ENCODE results near the gene SF3B5. TPM values are rescaled to one million over a fixed set of nuclear protein-coding genes. Genes with fewer than 3 reads are reported as not detected.
"Not testable (repeated sequence)": the region's sequence is repeated elsewhere in the genome, so short reads cannot be mapped to it uniquely, and the experiment has no call there.

The SF3B5 gene
- total and polyA plus RNA-seq, 3 experiments from 2014 or later = 265 to 390 (median 265) TPM

GRCh38 chr6:144047688-144048087, 47.7 kb downstream of the SF3B5 start:
- ChIA-PET CTCF (no interaction called here), POLR2A (no interaction called here)
- Mint-ChIP-seq H3K9me3 (peaks cover 0 to 8% (median 0%) of the 10 kb centered on the region in 5 donors), H3K36me3 (peaks cover 0 to 20% (median 1%) of the 10 kb centered on the region in 3 donors), H3K4me3 (peak overlapping the region in 1 of 7 donors; percentile 1), H3K4me1 (peaks cover 0 to 8% (median 5%) of the 10 kb centered on the region in 3 donors), H3K27ac (no peak overlapping the region), H3K27me3 (peaks cover 0 to 2% of the 10 kb centered on the region in 2 donors)
- no peak for DNase-seq
- H3K4me1 ChIP-seq (ENCODE audit: insufficient read depth, low read length) = no peaks in the 10 kb centered on the region
- no peak overlapping the region for H3K27ac ChIP-seq (ENCODE audit: low read depth, low read length)
- H3K9me3 ChIP-seq (ENCODE audit: low read length) = no peaks in the 10 kb centered on the region
- no peak overlapping the region for H3K4me3 ChIP-seq (ENCODE audit: low read length)
- H3K36me3 ChIP-seq (ENCODE audit: insufficient read depth, low read length) = no peaks in the 10 kb centered on the region
- no peaks in the 10 kb centered on the region for H3K27me3 ChIP-seq (ENCODE audit: insufficient read depth, low read length, poor library complexity, severe bottlenecking)

GRCh38 chr6:144046672-144047071, 48.7 kb downstream of the SF3B5 start:
- H3K27me3 Mint-ChIP-seq; H3K4me1 Mint-ChIP-seq; H3K27ac ChIP-seq (ENCODE audit: low read depth, low read length); H3K27me3 ChIP-seq (ENCODE audit: insufficient read depth, low read length, poor library complexity, severe bottlenecking); H3K4me1 ChIP-seq (ENCODE audit: insufficient read depth, low read length); H3K9me3 ChIP-seq (ENCODE audit: low read length); H3K4me3 ChIP-seq (ENCODE audit: low read length); H3K9me3 Mint-ChIP-seq; CTCF ChIA-PET; H3K36me3 ChIP-seq (ENCODE audit: insufficient read depth, low read length): not testable (repeated sequence)
- DNase-seq = peak in 1 of 5 donors; percentile 6
- POLR2A ChIA-PET = interaction anchor here (1.5 kb wide), 1 partner anchor 9 kb away, joined by 4 read pairs; no protein-coding TSS in a partner anchor
- H3K36me3 Mint-ChIP-seq = peaks cover 0 to 20% (median 1%) of the 10 kb centered on the region in 3 donors
- peak overlapping the region in 1 of 7 donors; percentile 8 for H3K4me3 Mint-ChIP-seq
- H3K27ac Mint-ChIP-seq = peak overlapping the region in 1 of 8 donors; percentile 32

- H3K4me3 Mint-ChIP-seq, H3K27me3 Mint-ChIP-seq, CTCF ChIA-PET: not testable (repeated sequence)
Measured at GRCh38 chr6:144044989-144045388, 50.4 kb downstream of the SF3B5 start.

More at GRCh38 chr6:144044989-144045388, 50.4 kb downstream of the SF3B5 start:
- peaks cover 0 to 16% (median 1%) of the 10 kb centered on the region in 3 donors for H3K36me3 Mint-ChIP-seq
- H3K36me3 ChIP-seq (ENCODE audit: insufficient read depth, low read length); H3K4me1 Mint-ChIP-seq; H3K9me3 Mint-ChIP-seq; H3K9me3 ChIP-seq (ENCODE audit: low read length); H3K27me3 ChIP-seq (ENCODE audit: insufficient read depth, low read length, poor library complexity, severe bottlenecking); H3K4me3 ChIP-seq (ENCODE audit: low read length); H3K27ac ChIP-seq (ENCODE audit: low read depth, low read length); H3K4me1 ChIP-seq (ENCODE audit: insufficient read depth, low read length); DNase-seq; H3K27ac Mint-ChIP-seq: not testable (repeated sequence)
- POLR2A ChIA-PET = interaction anchor here (0.7 kb wide), 1 partner anchor 12 kb away, joined by 5 read pairs; no protein-coding TSS in a partner anchor

Other genes with a start within 250 kb of the SF3B5 start
- gene ZC2HC1B, start 231.1 kb downstream of the SF3B5 start, total RNA-seq = not detected
- not detected for gene ZC2HC1B, start 231.1 kb downstream of the SF3B5 start, polyA plus RNA-seq
- gene PLAGL1, start 87.3 kb downstream of the SF3B5 start, total RNA-seq = 10 to 100 TPM; 17.8 to 18.8 TPM
- 2.3 TPM for gene PLAGL1, start 87.3 kb downstream of the SF3B5 start, polyA plus RNA-seq
- 10 to 100 TPM; 29.2 to 30.0 TPM for gene STX11, start 54.9 kb upstream of the SF3B5 start, total RNA-seq
- 16.7 TPM for gene STX11, start 54.9 kb upstream of the SF3B5 start, polyA plus RNA-seq
- gene UTRN, start 189.8 kb upstream of the SF3B5 start, total RNA-seq = 10 to 100 TPM; 42.7 to 42.8 TPM
- 96.8 TPM for gene UTRN, start 189.8 kb upstream of the SF3B5 start, polyA plus RNA-seq

All from CD8-positive, alpha-beta memory T cell (primary cell).